ENCODE results near the gene PTPRD.

GRCh38 chr9:10604927-10605326 is 7.9 kb downstream of the PTPRD start:
- TF ChIP-seq POLR2AphosphoS5 (IDR thresholded peaks at IDR 0.05; ENCODE audit: low read depth, low read length) (no peak), REST (IDR thresholded peaks at IDR 0.05; ENCODE audit: insufficient read depth in 1 of 2, low read depth in 2 of 2, low read length in 2 of 2) (no peak), TAF1 (IDR thresholded peaks at IDR 0.05; ENCODE audit: borderline replicate concordance, insufficient read depth, low read length) (no peak)

Measured in PFSK-1 (cell line).